GM12878 (cell line): ENCODE data around the gene CROT.

ENCODE experiments used
- CBX5 ChIP-seq: sonication (generic); IDR thresholded peaks from 2 replicates; pipeline ENCODE4 v1.6.1; 2016; ENCODE audit warnings: low read depth, moderate library complexity, mild to moderate bottlenecking, inconsistent platforms
- CTCF ChIP-seq, 3 experiments: IDR thresholded peaks in 2 of 3; conservative IDR thresholded peaks in 1 of 3; 2 replicates each; pipeline ENCODE4 v1.5.1; 2011; ENCODE audit warnings: low read depth in 3 of 3, low read length in 3 of 3, mild to moderate bottlenecking in 3 of 3, control low read depth in 2 of 3, moderate library complexity in 2 of 3, inconsistent platforms in 1 of 3, mixed read lengths in 1 of 3; ENCODE audit not compliant: control insufficient read depth in 2 of 3, insufficient read depth in 1 of 3; ENCODE audit errors: extremely low read depth in 1 of 3
- ESRRA ChIP-seq: IDR thresholded peaks from 2 replicates; pipeline ENCODE4 v1.6.1; 2012; ENCODE audit warnings: mild to moderate bottlenecking, low read length, improper control_type of control experiment
- FOXK2 ChIP-seq: fragments of 450-650 bp; IDR thresholded peaks from 2 replicates; pipeline ENCODE4 v1.6.1; 2017; ENCODE audit warnings: mild to moderate bottlenecking, moderate library complexity

- TF ChIP-seq CTCF (IDR thresholded peaks at IDR 0.05 in 2 of 3, conservative IDR thresholded peaks at IDR 0.05 in 1 of 3; ENCODE audit: control insufficient read depth in 2 of 3, extremely low read depth in 1 of 3, insufficient read depth in 1 of 3, low read depth in 3 of 3, low read length in 3 of 3) (no peak), ESRRA (no peak), FOXK2 (no peak), CBX5 (no peak)
These were observed 101.7 kb downstream of the CROT start for GRCh38 chr7:87447116-87447635.
